ENCODE results near the gene SLC22A16. TPM values are rescaled to one million over a fixed set of nuclear protein-coding genes. Genes with fewer than 3 reads are reported as not detected.

SLC22A16 gene
- total RNA-seq, 1 donor from 2014 or later = not detected

- no peak overlapping the region for H3K27ac ChIP-seq
- no peaks in the 10 kb centered on the region for H3K4me1 ChIP-seq
- H3K4me3 ChIP-seq = no peak overlapping the region
- no peaks in the 10 kb centered on the region for H3K27me3 ChIP-seq
- TF ChIP-seq CTCF (IDR thresholded peaks at IDR 0.05) = no peak
- intact Hi-C loops (cut with DNase I) = no loop called here
- no peaks in the 10 kb centered on the region for H3K9me3 ChIP-seq
- H3K36me3 ChIP-seq = no peaks in the 10 kb centered on the region
- no peak for DNase-seq (ENCODE audit: low spot score in 2 of 2)
Measured at GRCh38 chr6:110481081-110481480, 4.7 kb upstream of the SLC22A16 start.

- no peak for TF ChIP-seq CTCF (IDR thresholded peaks at IDR 0.05)
- Histone ChIP-seq H3K27me3 (no peaks in the 10 kb centered on the region), H3K27ac (no peak overlapping the region), H3K4me1 (no peaks in the 10 kb centered on the region), H3K9me3 (no peaks in the 10 kb centered on the region), H3K36me3 (no peaks in the 10 kb centered on the region), H3K4me3 (no peak overlapping the region)
- peak; percentile 14 to 69 for DNase-seq (ENCODE audit: low spot score in 2 of 2)
- intact Hi-C loops (cut with DNase I) = no loop called here
Measured at GRCh38 chr6:110475066-110475653, 1.3 kb downstream of the SLC22A16 start.

- Histone ChIP-seq H3K36me3 (no peaks in the 10 kb centered on the region), H3K4me3 (no peak overlapping the region), H3K4me1 (no peaks in the 10 kb centered on the region), H3K27me3 (no peaks in the 10 kb centered on the region), H3K9me3 (no peaks in the 10 kb centered on the region), H3K27ac (no peak overlapping the region)
- intact Hi-C loops (cut with DNase I) = no loop called here
- no peak for TF ChIP-seq CTCF (IDR thresholded peaks at IDR 0.05)
- DNase-seq (ENCODE audit: low spot score in 2 of 2) = no peak
Measured at GRCh38 chr6:110474500-110474899, 1.9 kb downstream of the SLC22A16 start.

- H3K27me3 ChIP-seq = no peaks in the 10 kb centered on the region
- intact Hi-C loops (cut with DNase I) = no loop called here
- no peaks in the 10 kb centered on the region for H3K9me3 ChIP-seq
- no peak overlapping the region for H3K4me3 ChIP-seq
- no peak overlapping the region for H3K27ac ChIP-seq
- no peaks in the 10 kb centered on the region for H3K4me1 ChIP-seq
- no peaks in the 10 kb centered on the region for H3K36me3 ChIP-seq
- no peak for DNase-seq (ENCODE audit: low spot score in 2 of 2)
- TF ChIP-seq CTCF (IDR thresholded peaks at IDR 0.05) = no peak
Measured at GRCh38 chr6:110472739-110473138, 3.7 kb downstream of the SLC22A16 start.

- intact Hi-C loops (cut with DNase I) = no loop called here
- Histone ChIP-seq H3K9me3 (no peaks in the 10 kb centered on the region), H3K27me3 (no peaks in the 10 kb centered on the region), H3K4me1 (no peaks in the 10 kb centered on the region), H3K36me3 (no peaks in the 10 kb centered on the region), H3K27ac (no peak overlapping the region), H3K4me3 (no peak overlapping the region)
- no peak for DNase-seq (ENCODE audit: low spot score in 2 of 2)
- TF ChIP-seq CTCF (IDR thresholded peaks at IDR 0.05) = no peak
Measured at GRCh38 chr6:110471726-110472365, 4.6 kb downstream of the SLC22A16 start.
